ENCODE results near the gene ARL15. TPM values are rescaled to one million over a fixed set of nuclear protein-coding genes. Genes with fewer than 3 reads are reported as not detected.

ARL15 gene
- total RNA-seq, 2 donors from 2014 or later: 11.4 to 22.8 TPM

- no peaks in the 10 kb centered on the region for H3K27me3 ChIP-seq
- H3K36me3 ChIP-seq: no peaks in the 10 kb centered on the region
- no peak for DNase-seq (ENCODE audit: low spot score)
- TF ChIP-seq CTCF (IDR thresholded peaks at IDR 0.05): no peak
- no peak overlapping the region for H3K4me3 ChIP-seq
- no peaks in the 10 kb centered on the region for H3K4me1 ChIP-seq
- H3K9me3 ChIP-seq: no peaks in the 10 kb centered on the region
- H3K27ac ChIP-seq: no peak overlapping the region
Observed at GRCh38 chr5:54320256-54320655, 9.9 kb upstream of the ARL15 start.

DNA sequence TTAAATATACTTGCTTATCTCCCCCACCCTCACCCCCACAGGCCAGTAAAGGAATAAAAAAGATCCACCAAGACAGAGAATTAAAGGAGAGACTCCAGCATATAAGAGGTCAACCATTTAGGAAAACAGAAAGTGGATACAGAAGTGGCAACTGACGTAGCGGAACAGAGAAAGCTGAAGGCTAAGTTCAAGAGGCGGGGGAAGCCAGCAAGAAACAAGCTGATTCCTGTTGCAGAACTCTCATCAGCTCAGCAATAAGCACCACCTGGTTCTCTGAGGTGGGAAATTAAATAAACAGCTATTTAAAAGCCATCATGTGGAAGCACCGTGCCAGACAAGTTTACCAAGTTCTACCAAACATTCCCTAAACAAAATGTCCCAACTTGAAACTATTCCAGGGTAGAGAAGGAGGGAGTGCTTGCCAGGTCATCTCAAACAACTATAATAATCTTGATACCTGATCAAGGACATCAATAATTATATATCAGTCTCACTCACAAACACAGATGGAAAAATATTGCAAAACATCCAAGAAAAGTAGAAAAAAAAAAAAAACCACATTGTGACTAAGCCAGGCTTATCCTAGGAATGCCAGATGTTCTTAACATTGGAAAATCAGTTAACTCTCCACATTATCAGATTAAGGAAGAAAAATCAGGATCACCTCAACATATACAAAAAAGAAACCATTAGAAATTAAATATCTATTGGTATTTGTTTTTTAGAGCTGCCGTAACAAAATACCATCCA is 7.3 kb upstream of the ARL15 start:
- no peak for DNase-seq (ENCODE audit: low spot score)
- no peaks in the 10 kb centered on the region for H3K4me1 ChIP-seq

DNA sequence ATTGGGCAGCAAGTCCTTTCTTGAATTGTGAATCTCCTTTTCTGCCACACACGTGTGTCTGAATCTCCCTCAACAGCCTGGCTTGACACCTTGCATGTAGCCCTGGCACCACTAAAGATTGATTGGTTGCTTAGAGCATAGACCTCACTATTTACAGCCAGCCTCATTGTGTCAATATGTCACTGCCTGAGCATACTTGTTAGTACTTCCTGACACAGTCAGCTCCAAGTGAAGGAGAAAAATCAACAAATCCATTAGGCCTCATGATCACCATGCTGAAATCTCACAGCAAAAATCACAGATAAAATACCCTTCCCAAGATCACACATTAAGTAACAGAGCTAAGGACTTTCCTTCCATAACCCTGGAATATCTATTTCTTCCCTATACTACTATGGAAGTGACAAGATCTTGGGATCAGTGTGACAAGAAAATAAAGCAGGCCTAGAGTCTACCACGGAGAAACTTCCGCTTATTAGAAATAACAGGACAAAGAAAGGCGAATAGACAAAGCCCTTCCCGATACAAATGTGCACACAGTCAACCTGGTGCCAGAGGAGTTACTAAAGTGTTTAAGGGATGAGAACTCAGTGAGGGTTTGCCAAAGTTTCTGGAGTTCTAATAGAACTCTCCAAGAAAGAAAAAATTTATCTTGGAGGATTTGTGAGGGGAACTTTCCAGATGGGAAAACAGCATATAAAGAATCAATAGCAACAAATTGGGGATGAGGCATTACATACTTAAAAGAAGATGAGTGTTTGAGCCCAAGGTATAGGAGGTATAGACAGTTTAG is 5.6 kb upstream of the ARL15 start:
- Histone ChIP-seq H3K4me3 (no peak overlapping the region), H3K36me3 (no peaks in the 10 kb centered on the region), H3K27me3 (no peaks in the 10 kb centered on the region), H3K27ac (no peak overlapping the region), H3K4me1 (peaks cover 0 to 11% of the 10 kb centered on the region in 2 donors), H3K9me3 (no peaks in the 10 kb centered on the region)
- no peak for TF ChIP-seq CTCF (IDR thresholded peaks at IDR 0.05)
- no peak for DNase-seq (ENCODE audit: low spot score)

More for the DNA sequence above, 7.3 kb upstream of the ARL15 start:
- no peak overlapping the region for H3K4me3 ChIP-seq
- H3K36me3 ChIP-seq: no peaks in the 10 kb centered on the region
- no peaks in the 10 kb centered on the region for H3K27me3 ChIP-seq
- no peak overlapping the region for H3K27ac ChIP-seq
- H3K9me3 ChIP-seq: no peaks in the 10 kb centered on the region
- no peak for TF ChIP-seq CTCF (IDR thresholded peaks at IDR 0.05)

GRCh38 chr5:54313311-54314270 is 3.2 kb upstream of the ARL15 start:
- Histone ChIP-seq H3K27me3 (no peaks in the 10 kb centered on the region), H3K4me1 (peaks cover 0 to 22% of the 10 kb centered on the region in 2 donors), H3K4me3 (no peak overlapping the region), H3K9me3 (no peaks in the 10 kb centered on the region), H3K36me3 (no peaks in the 10 kb centered on the region), H3K27ac (no peak overlapping the region)
- TF ChIP-seq CTCF (IDR thresholded peaks at IDR 0.05): no peak
- DNase-seq (ENCODE audit: low spot score): no peak

GRCh38 chr5:54312499-54312898 is 2.1 kb upstream of the ARL15 start:
- Histone ChIP-seq H3K4me3 (no peak overlapping the region), H3K27me3 (no peaks in the 10 kb centered on the region), H3K27ac (no peak overlapping the region), H3K9me3 (no peaks in the 10 kb centered on the region), H3K36me3 (no peaks in the 10 kb centered on the region), H3K4me1 (peaks cover 0 to 31% of the 10 kb centered on the region in 2 donors)
- DNase-seq (ENCODE audit: low spot score): no peak
- no peak for TF ChIP-seq CTCF (IDR thresholded peaks at IDR 0.05)
